Measurements from ENCODE around the gene CELF5. TPM values are rescaled to one million over a fixed set of nuclear protein-coding genes. Genes with fewer than 3 reads are reported as not detected.

Gene CELF5
- total RNA-seq, 2 donors from 2014 or later: 0.08 TPM; not detected in 1

GRCh38 chr19:3268326-3268725 is 43.9 kb downstream of the CELF5 start:
- no peak for TF ChIP-seq CTCF (IDR thresholded peaks at IDR 0.05)
- Histone ChIP-seq H3K27me3 (no peaks in the 10 kb centered on the region), H3K9me3 (peaks cover 5 to 8% of the 10 kb centered on the region in 2 donors), H3K4me3 (no peak overlapping the region), H3K27ac (no peak overlapping the region), H3K36me3 (no peaks in the 10 kb centered on the region), H3K4me1 (no peaks in the 10 kb centered on the region)
- no peak for DNase-seq (ENCODE audit: low spot score)

GRCh38 chr19:3268763-3269162 is 44.3 kb downstream of the CELF5 start:
- no peak for TF ChIP-seq CTCF (IDR thresholded peaks at IDR 0.05)
- DNase-seq (ENCODE audit: low spot score): no peak
- H3K36me3 ChIP-seq: no peaks in the 10 kb centered on the region
- H3K27ac ChIP-seq: no peak overlapping the region
- no peak overlapping the region for H3K4me3 ChIP-seq
- H3K9me3 ChIP-seq: peaks cover 5 to 10% of the 10 kb centered on the region in 2 donors
- no peaks in the 10 kb centered on the region for H3K27me3 ChIP-seq
- no peaks in the 10 kb centered on the region for H3K4me1 ChIP-seq

GRCh38 chr19:3269916-3270671 is 45.6 kb downstream of the CELF5 start:
- Histone ChIP-seq H3K27me3 (no peaks in the 10 kb centered on the region), H3K27ac (no peak overlapping the region), H3K4me1 (peaks cover 0 to 1% of the 10 kb centered on the region in 2 donors), H3K9me3 (peaks cover 5 to 10% of the 10 kb centered on the region in 2 donors), H3K4me3 (no peak overlapping the region), H3K36me3 (no peaks in the 10 kb centered on the region)
- no peak for TF ChIP-seq CTCF (IDR thresholded peaks at IDR 0.05)
- no peak for DNase-seq (ENCODE audit: low spot score)

- TF ChIP-seq CTCF (IDR thresholded peaks at IDR 0.05): no peak
- Histone ChIP-seq H3K9me3 (peaks cover 5 to 10% of the 10 kb centered on the region in 2 donors), H3K4me3 (no peak overlapping the region), H3K27ac (no peak overlapping the region), H3K36me3 (no peaks in the 10 kb centered on the region), H3K27me3 (peaks cover 3 to 7% of the 10 kb centered on the region in 2 donors), H3K4me1 (peaks cover 0 to 9% of the 10 kb centered on the region in 2 donors)
- DNase-seq (ENCODE audit: low spot score): no peak
Observed at GRCh38 chr19:3270902-3271301, 46.4 kb downstream of the CELF5 start.

- peaks cover 3 to 8% of the 10 kb centered on the region in 2 donors for H3K27me3 ChIP-seq
Observed at GRCh38 chr19:3272401-3272931, 48.0 kb downstream of the CELF5 start.

More at GRCh38 chr19:3272401-3272931, 48.0 kb downstream of the CELF5 start:
- TF ChIP-seq CTCF (IDR thresholded peaks at IDR 0.05): no peak
- Histone ChIP-seq H3K36me3 (no peaks in the 10 kb centered on the region), H3K4me1 (peaks cover 0 to 9% of the 10 kb centered on the region in 2 donors), H3K27ac (no peak overlapping the region), H3K9me3 (peaks cover 5 to 10% of the 10 kb centered on the region in 2 donors), H3K4me3 (no peak overlapping the region)
- DNase-seq (ENCODE audit: low spot score): no peak

Data from right atrium auricular region (tissue), 2 donors.